Thyroid gland (tissue), 4 donors: ENCODE measurements around the gene STAP2.

ENCODE experiments used
- CTCF ChIP-seq, 6 experiments: fragments of 200-600 bp in 3 of 6; fragments of 450-650 bp in 3 of 6; sonication (generic) in 3 of 6; IDR thresholded peaks; one replicate each; pipeline ENCODE4 v1.5.1; 2016 to 2019; ENCODE audit warnings: antibody characterized with exemption in 6 of 6, mild to moderate bottlenecking in 2 of 6, inconsistent platforms in 1 of 6, moderate library complexity in 1 of 6
- POLR2A ChIP-seq, 2 donors: fragments of 450-650 bp; IDR thresholded peaks; one replicate each; pipeline ENCODE4 v1.6.1; 2017; ENCODE audit warnings: antibody characterized with exemption in 2 of 2, mild to moderate bottlenecking in 2 of 2, moderate library complexity in 1 of 2

- TF ChIP-seq CTCF (IDR thresholded peaks at IDR 0.05), result no peak
- TF ChIP-seq POLR2A (IDR thresholded peaks at IDR 0.05), result no peak
Observed at GRCh38 chr19:4301590-4302242, 36.9 kb downstream of the STAP2 start.
